HG03066 (cell line): ENCODE data around the gene G6PC2.
"Not testable (repeated sequence)": the region's sequence is repeated elsewhere in the genome, so short reads cannot be mapped to it uniquely, and the experiment has no call there.

Experiments
- ATAC-seq: cut with Tn5 transposase; IDR thresholded peaks from one replicate; pipeline ENCODE4 v1.9.1; 2021; ENCODE audit warnings: low read depth; ENCODE audit not compliant: unreplicated experiment

G6PC2 gene

DNA sequence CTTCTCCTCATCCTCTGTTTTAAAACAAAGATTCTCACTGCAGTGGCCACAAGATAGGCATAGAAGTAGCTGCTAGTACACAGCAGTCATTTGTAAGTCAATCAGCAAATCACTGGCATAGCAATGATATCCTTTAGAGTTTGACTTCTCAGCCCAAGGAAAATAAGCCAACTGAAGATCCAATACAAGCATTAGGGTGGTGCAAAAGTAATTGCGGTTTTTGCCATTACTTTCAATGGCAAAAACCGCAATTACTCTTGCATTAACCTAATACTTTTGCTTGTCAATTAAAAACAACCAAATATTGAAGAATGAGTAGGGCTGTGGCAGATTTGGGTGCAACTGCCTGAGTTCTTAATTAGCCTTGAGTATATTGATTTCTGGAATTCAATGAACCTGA is 2.8 kb downstream of the G6PC2 start:
- no peak for ATAC-seq

DNA sequence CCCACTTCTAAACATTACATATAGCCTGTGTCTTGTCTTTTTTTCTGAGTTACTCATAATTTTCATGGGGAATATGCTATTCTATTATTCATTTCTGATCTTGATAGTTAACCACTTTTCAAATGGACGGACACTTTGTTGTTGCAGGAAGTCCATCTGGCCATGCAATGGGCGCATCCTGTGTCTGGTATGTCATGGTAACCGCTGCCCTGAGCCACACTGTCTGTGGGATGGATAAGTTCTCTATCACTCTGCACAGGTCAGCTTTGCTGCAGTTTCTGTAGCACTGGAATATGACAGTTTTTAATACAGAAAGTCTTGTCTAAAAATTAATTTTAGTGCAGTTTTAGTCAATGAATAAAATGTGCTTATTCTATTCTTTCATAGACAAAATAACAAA is 3.3 kb downstream of the G6PC2 start:
- ATAC-seq: no peak

DNA sequence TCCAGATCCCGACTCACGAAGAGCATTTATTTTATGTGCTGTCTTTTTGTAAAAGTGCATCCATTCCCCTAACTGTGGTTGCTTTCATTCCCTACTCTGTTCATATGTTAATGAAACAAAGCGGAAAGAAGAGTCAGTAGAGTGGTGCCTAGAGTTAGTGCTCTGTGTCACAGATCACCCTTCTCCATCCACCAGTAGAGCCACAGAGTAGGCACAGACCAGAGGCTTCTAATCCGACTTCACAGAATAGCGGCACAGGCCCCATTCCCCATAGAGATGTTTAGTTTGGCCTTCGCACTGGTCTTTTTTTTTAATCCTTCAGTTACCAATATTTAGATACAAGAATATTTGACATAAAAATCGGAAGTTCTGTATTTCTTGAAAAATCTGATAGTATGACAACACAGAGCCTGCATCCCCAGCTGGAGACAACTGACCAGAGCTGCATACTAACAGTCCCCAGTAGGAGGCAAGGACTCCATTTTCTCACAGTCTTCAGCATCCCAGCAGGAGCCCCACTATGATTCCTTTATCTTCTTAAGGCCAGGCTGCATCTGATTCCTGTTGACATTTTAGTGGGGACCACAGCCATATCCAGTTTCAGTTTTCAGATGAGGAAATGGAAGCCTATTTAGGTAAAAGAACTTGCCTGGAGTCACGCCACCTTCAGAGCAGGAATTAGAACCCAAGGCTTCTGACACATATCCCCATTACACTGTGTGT is 7.0 kb downstream of the G6PC2 start:
- no peak for ATAC-seq

DNA sequence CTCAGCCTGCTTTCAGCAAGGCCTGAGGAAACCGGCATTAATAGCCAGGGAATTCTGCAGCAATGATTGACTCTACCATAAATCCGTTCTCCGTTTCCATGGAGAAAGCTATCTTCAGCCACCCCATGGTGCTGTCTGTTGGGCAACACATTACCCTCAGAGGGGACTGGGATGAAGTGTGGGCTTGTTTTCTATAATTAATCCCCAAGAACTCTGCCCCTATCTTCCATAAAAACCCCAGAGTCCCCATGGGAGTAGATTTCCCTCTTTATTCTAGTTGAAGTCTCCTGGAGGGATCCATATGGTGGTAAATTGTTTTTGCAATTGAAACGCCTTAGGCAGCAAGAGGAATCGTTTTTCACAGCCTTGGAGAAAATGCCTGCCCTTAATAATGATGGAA is 9.2 kb downstream of the G6PC2 start:
- no peak for ATAC-seq

DNA sequence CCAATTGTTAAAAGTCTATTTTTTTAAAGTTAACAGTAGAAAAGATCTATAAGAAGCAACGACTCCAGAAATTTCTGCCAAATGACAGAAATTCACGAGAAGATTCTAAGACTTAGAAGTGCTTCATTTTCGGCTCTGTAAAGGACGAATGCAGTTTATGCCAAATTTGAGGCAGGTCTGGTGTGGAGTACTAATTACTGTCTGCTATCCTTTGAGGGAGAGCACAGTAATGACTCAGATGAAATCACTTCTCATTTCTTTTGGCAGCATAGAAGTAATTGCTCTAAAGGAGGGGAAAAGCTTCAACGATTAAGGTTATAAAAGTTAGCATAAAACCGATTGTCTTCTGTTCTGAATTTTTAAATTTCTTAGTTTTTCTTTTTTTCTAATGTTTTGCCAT is 11.4 kb downstream of the G6PC2 start:
- ATAC-seq: no peak

DNA sequence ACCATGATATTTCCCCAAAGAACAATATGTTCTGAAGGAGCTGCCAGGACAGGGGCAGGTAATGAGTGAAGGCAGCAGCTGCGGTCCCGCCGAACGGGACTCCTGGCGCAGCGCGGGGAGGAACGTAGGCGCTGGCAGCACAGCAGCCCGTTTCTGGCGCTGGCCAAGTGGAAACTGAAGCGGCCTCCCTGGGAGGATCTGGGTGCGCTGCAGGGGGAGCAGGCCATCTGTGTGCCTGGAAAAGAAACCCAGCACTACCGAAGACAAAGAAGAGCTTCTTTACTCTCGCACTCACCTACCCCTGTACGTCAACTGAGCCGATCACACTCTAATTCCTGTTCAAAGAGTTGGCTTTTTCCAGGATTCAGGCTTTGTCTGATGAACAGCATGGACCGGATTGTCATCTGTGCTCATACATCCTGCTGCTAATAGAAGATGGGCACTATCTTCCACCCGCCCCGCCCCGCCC is 11.8 kb downstream of the G6PC2 start:
- ATAC-seq: no peak

DNA sequence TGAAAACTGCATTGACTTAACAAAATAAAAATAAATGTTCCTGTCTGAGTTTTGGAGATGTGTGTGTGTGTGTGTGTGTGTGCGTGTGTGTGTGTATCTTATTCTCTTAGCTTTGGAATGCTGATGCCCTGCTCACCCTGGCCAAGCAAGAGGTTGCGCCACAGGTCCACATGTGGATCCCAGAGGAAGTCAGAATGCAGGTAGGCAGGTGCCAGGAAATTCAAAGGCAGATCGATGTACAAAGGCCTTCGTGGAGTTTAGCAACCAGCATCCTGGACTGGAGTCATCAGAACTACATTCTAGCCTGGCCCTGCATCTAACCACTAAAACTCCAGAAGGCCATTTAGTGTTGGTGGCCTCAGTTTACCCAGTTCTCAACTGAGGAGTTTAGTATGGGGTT is 12.4 kb downstream of the G6PC2 start:
- ATAC-seq: no peak

DNA sequence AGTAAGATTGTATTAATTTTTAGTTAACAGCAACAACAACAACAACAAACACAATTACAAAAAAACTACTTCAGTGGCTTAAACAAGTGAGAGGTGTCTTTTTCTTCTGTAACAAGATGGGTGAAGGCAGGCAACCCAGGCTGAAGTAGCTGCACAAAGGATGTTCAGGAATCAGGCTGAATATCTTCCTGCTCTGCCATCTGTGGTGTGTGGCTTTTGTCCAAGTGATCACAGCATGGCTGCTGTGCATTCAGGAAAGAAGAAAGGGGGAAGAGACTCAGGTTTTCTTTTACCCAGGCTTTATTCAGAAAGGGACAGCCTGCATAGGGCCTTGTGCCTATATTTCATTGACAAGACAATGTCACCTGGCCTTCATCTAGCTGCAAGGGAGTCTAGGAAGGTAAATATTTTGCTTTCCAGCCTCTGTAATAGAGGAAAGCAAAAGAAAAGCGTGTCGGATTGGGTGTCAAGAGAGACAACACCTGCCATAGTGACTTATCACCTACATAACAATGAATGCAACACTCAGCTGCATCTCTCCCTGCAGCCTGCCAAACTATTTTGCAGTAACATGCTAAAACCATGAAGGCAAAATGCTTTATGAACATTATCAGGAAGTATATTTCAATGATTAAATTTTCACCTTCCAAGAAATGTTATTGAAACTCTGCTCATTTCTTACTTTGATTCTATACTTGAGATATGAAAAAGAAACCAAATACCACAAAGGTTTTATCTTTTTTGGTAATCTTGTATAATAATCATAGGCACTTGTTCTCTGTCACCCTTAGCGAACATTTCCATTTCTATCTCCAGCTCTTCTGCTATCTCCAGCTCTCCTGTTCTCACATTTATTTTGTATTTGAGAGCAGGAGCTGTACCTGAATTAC is 14.6 kb downstream of the G6PC2 start:
- no peak for ATAC-seq

DNA sequence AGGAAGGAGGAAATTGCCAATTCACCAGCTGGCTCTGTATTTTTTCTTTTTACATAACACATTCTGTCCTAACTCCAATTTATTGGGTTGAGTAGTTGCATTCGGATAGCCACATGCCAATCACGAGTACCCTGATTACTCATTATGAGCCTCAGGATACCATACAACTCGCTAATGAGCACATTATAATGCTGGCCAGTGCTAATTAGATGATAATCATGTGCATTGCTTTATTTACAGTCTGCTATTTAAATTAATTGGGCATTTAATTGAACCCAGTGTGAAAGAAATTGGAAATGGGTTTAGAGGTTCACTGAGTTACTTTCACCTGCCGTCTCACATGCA is 15.2 kb downstream of the G6PC2 start:
- no peak for ATAC-seq

DNA sequence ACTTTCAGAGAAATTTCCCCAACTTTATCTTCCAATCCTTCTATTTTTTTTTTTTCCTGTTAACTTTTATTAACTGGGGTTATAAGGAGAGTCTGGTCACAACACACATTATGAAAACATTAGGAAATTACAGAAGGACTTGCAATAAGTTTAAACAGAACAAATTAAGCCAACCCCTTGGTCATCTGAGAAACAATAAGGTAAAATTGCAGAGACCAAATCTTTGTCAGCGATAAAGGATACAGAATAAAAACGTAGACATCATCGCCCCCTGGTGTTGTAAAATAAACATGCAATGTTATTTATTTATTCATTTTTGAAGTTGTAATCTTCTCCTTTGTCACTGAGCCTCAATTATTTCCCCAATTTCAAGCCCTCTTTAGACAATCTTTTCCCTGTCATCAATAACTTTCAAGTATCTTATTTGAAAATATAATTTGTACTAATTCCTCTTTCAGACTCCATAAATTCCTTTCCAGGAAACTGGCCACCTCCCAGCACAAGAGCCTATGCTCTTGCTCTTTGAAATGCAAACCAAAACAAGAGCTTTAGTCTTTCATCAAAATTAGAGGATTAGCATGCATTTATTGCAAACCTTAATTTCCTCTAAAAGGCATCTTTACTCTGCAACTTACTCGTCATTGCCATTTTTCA is 19.5 kb downstream of the G6PC2 start:
- no peak for ATAC-seq

DNA sequence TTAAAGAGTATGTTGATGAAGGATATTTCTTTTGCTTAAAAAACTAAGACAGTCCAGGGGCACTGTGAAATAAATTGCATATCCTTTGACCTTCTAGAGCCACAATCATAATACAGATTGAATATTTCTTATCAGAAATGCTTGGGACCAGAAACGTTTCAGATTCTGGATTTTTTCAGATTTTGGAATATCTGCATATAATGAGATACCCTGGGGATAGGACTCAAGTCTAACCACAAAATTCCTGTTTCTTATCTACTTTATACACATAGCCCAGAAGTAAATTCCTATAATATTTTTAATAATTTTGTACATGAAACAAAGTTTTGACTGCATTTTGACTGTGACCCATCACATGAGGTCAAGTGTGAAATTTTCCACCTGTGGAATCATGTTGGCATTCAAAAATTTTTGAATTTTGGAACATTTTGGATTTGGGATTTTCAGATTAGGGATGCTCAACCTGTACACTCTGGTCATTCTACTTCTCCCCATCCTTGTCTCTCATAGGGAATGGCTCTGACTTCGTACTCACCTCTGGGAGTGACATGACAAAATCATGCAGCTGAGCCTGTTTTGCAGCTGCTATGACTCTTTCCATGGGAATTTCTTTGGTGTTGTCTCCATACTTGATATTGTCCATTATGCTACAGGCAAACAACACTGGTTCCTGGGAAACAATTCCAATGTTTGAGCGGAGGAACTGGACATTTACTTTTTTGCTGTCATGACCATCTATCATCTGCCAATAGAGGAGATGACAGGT is 25.7 kb downstream of the G6PC2 start:
- no peak for ATAC-seq

DNA sequence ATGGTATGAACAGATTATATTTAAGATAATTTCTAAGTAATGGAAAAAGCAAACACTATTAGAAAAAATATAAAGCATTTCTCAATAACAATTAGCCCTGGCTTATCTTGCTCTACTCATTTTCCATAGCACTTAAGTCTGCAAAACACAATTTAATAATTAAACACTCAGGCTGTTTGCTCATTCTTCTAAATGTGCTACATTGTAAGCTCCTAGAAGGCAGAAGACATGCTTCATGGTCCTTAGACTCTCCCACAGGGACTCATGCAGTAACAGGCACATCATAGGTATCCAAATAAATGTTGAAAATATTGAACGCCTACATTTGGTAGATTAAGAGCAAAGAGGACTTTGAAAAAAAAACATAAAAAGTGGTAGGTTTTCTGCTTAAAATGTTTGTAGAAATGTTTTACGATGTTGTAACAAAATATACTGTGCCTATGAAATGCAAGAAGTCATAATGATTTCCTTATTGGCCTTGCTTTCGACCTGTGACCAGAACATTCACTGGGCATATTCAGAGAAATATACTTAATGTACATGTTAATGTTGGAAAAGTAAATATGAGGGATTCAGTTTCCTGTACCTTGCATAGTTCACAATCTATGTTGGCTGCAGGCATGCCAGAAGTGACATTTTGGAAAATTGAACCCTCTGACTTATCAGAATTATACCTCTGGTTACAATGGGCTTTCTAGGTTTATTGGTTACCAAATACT is 27.2 kb downstream of the G6PC2 start:
- ATAC-seq: no peak

DNA sequence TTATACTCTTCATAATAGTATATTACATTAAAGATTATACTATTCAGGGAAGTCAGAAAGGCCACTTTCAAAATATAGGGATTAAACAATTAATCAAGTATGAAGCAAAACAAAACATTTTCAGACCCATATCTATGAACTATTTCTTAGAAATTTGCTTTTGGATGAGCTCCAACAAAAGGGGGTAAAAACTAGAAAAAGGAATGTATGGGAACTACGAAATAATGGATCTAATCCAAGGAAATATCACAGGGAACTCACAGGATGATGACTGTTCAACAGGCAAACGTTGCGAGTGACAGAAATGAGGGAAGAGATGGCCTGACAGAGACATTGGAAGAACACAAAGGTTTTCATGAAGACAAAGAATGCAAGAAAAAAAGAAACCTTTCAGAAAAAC is 27.9 kb downstream of the G6PC2 start:
- ATAC-seq: no peak

DNA sequence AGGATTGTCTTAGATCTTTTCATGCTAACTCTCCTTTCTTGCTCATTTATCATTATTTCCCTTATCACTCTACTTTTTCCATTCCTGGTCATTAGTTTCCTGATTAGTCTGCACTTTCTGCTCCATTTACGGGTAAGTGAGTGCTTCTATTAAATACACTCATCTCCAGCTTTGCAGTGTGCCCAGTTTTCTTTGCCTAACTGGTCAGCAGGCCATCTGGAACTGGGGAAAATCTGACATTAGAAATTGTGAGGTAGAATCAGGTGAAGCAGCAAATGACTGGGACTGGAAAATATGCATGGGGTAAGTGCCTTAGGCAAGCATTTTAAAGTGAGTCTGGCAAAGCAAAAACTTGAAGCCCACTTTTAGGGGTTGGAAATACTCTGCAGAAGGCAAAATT is 29.2 kb downstream of the G6PC2 start:
- ATAC-seq: no peak

DNA sequence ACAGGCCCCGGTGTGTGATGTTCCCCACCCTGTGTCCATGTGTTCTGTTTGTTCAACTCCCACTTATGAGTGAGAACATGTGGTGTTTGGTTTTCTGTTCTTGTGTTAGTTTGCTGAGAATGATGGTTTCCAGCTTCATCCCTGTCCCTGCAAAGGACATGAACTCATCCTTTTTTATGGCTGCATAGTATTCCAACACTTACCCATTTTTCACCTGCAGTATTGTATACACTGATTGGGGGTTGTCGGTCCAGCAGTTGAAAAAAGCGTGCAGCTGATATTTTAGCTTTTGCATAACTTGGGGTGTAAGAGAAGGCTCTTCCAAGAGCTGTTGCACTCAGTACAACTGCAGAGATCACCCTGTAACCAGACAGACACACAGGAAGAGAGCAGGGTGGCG is 31.1 kb downstream of the G6PC2 start:
- not testable (repeated sequence) for ATAC-seq

DNA sequence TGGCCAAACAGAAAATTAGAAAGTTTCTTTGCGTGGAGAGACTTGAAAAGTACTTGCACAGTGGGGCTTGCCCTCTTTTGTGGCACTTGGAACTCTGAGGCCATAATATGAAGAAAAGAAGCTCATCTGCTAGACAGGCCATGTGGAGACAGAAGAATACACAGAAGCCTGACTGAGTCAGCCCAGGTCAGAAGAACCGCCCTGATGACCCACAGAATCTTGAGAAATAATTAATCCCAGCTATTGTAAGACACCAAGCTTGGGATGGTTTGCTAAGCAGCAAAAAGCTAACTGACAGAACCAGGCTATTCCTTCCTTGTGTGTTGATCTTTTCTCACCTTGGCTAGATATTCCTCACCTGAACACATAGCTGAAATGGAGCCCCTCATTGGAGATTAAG is 33.7 kb downstream of the G6PC2 start:
- no peak for ATAC-seq

DNA sequence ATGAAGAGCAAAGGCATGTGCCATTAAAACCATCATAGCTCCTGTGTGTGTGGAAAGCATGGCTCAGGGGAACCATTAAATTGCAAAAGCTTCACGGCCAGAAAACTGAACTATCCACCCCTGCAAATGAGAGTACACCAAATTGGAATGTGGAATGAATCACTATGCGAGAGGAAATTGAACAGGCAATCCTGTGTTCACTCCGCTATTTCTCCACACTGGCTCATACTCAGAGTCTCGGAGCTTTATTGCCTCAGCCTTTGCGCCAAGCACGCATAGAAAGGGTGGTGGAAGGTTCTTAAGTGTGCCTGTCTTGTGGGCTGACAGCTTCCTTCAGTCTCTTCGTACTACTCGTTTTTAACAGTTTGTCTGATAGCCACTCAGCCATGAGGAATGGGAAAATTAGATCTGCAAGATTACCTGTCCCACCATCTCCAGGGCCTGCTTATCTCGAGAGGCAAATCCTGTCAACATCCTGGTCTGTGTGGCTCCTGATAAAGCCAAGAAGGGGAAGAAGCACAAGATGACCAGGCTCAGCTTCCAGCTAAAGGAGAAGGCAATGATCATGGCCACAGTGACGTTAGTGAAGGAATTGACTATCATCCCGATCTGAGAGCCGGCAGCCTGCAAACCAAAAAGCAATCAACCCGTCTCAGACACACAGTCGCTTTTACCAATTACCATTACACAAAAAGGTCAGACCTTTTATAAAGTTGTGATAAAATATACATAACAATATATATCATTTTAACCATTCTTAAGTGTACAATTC is 34.9 kb downstream of the G6PC2 start:
- no peak for ATAC-seq

DNA sequence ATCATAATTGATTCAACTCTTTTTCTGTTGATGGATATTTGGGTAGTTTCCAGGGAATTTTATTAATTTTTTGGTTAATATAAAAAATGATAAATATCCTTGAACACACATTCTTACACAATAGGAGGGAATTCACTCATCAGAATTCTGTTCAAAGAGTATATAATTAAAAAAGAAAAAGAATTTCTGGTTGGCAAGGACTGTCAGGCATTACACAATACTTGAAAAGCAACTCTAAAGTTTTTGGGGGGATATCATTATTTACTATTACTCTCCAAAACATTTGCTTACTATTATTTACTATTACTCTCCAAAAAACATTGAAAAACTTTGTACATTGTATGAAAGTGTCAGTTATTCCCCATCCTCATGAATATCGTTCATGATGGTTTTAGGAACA is 38.0 kb downstream of the G6PC2 start:
- ATAC-seq: no peak

DNA sequence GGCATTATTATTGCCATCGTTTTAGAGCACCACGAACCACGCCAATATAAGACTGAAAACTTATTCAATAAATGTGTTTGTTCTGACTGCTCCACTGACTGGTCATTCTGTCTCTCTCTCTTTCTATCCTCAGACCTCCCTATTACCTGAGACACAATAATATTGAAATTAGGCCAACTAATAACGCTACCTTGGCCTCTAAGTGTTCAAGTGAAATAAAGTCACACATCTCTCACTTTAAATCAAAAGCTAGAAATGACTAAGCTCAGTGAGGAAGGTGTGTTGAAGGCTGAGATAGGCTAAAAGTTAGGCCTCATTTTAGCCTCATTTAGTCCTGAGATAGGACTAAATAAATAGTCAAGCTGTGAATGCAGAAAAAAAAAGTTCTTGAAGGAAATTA is 38.8 kb downstream of the G6PC2 start:
- ATAC-seq: no peak
